Measurements from ENCODE around the gene CDRT4.

CDRT4 gene

DNA sequence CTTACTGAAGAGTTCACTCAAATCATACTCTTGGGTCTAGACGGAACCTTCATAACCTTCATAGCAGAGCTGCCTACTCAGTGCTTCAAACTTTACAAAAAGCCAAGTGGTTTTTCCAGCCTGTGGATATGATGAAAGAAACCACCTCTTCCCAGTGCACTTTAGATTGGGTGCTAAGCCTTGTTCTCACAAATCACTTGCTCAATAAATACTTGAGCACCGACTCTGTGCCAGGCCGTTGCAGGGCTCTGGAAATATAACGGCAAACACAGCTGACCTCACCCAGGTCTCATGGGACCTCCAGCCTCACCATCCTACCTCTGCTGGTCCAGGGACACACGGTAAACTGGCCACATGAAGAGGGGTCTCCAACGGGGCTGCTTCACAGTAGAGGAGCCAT lies 35.7 kb downstream of the CDRT4 start:
- DNase-seq (ENCODE audit: low read depth): no peak

GRCh38 chr17:15431196-15431595 lies 36.2 kb downstream of the CDRT4 start:
- no peak for DNase-seq (ENCODE audit: low read depth)

DNA sequence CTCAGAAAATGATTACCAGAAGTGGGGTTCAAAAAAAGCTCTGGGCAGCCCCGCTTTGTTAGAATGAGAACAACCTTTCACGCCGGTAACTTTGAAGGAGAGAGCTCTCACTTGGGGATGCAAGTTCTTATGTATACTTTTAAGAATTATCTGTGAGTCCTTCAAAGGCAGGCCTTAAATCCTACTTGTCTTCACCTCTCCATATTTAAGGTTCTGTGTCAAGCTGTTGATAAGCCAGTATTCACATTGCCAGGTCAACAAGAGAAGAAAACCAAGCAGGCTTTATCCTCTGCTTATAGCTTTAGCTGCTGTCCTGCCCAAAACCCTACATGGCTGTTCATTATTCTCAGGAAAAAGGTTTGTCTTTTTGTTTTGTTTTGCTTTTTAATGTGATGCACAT lies 42.9 kb downstream of the CDRT4 start:
- DNase-seq (ENCODE audit: low read depth): no peak

GRCh38 chr17:15422392-15422965 lies 44.9 kb downstream of the CDRT4 start:
- no peak for DNase-seq (ENCODE audit: low read depth)

DNA sequence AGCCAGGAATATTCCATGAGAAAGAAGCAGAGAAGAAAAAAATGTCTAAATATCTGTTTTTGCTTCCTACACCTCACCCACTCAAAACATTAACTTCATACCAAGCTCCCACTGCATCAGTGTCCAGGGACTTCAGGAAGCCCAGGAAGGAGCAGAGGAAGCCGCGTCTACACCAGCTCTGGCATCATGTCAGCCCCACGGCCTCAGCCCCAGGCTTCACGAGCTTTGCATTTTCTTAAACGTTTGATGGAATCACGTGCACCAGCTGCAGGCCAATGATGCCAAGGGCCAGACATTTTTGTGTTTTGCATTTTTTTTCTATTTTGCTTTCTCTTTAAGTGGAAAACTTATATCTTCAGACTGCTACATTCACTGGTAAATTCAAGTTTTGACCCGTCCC lies 48.6 kb downstream of the CDRT4 start:
- DNase-seq (ENCODE audit: low read depth): no peak

- DNase-seq (ENCODE audit: low read depth): no peak
These were observed 52.7 kb downstream of the CDRT4 start for GRCh38 chr17:15414532-15415306.

GRCh38 chr17:15413101-15413771 lies 54.2 kb downstream of the CDRT4 start:
- no peak for DNase-seq (ENCODE audit: low read depth)

DNA sequence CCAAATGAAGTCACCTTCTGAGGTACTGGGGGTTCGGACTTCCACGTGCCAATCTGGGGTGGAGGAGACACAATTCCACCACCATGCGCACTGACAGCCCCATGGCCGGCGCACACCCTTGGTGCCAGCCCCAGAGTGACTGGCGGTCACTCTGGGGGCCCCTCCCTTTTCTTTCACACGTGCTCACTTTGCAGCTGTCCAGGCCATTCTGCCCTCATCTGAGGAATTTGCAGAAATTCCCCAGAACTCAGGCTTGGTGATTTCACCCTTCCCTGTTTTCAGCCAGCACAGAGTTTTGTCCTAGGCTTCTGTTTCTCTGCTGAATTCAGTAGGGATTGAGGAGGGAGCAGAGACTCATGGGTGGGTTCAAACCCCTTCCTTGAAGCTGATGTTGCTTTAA lies 54.8 kb downstream of the CDRT4 start:
- no peak for DNase-seq (ENCODE audit: low read depth)

- DNase-seq (ENCODE audit: low read depth): no peak
These were observed 55.8 kb downstream of the CDRT4 start for GRCh38 chr17:15411384-15412198.

- no peak for DNase-seq (ENCODE audit: low read depth)
These were observed 57.6 kb downstream of the CDRT4 start for GRCh38 chr17:15409721-15410250.

GRCh38 chr17:15408803-15409202 lies 58.6 kb downstream of the CDRT4 start:
- DNase-seq (ENCODE audit: low read depth): no peak

- no peak for DNase-seq (ENCODE audit: low read depth)
These were observed 61.3 kb downstream of the CDRT4 start for GRCh38 chr17:15406081-15406480.

DNA sequence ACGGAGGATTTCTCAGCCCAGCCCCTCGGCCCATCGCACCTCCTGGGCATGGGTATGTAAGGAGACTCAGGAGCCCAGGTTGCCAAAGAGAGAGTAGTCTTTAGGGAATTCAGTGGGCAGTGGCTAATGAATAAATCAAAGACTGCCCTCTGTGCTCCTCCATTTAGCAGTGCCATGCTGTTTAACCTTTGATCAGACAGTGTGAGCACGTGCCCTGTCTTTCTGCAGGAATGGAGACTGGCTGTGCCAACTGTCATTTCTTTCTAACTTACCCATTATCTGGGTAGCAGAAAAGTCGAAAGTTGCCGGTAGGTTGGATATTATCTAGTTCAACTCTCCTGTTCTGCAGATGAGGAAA lies 62.4 kb downstream of the CDRT4 start:
- DNase-seq (ENCODE audit: low read depth): no peak

DNA sequence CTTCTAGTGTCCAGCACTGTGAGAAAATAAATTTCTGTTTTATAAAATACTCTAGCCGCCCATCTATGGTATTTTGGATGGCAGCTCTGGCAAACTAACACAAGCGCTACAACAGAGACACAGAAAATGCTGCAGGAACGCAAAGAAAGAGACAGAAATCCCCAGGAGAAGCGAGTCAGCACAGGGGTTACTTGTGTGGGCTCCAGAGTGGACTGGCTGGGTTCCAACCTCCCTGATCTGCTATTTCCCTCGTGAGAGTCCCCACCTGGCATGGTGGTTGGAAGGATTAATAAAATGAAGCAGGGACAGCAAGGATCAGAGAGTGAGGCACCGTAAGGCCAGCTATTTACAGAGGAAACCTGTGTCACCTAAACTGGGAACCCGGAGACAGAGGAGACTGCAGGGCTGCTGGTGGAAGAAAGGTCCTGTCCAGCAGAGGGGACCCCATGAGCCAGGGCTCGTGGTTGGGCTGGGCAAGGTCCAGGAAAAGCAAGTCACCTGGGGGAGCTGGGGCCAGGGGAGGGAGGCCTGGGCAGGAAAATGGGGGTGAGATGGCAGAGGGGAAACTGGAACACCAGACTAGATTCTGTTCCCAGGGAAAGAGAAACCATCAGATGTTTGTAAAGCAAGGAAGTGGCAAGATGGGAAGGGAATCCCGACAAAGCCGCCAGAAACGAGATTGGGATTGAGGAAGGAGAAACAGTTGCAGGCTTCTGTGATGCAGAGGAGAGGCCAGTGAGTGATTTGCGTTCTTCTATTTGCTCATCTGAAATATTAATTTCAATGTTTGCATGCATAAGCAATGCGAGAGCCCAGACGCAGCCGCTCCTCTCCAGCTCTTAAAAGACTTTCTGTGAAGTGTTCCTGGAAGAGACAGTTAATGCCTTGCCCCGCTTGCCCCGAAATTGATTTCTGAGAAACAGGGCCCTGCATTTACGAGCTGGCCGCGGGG lies 63.0 kb downstream of the CDRT4 start:
- DNase-seq (ENCODE audit: low read depth): no peak

DNA sequence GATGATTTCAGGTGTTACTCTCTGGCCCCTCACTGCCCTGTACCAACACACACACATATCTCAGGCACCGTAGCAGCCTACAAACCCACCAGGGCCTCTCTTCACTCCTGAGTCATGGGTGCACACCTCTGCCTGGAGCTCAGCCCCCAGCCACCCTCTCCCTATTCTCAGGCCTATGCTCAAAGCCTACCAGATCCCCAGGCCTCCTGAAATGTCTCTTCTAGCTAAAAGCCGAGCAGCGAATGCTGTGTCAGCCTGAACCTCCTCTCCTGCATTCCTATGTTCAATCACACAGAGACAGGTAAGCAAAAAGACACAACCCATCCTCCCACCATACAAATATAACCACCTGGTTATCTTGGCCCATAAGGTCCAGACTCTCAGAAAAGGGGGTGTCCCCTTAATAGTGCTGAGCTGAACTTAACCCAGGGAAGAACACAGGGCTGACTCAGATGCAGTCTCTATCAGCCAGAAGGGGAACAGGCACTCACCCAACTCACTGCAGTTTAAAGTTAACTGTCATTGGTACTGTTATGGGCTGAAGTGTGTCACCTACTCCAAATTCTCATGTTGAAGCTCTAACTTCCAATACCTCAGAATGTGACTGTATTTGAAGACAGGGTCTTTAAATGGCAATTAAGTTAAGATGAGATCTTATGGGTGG lies 64.0 kb downstream of the CDRT4 start:
- no peak for DNase-seq (ENCODE audit: low read depth)

DNA sequence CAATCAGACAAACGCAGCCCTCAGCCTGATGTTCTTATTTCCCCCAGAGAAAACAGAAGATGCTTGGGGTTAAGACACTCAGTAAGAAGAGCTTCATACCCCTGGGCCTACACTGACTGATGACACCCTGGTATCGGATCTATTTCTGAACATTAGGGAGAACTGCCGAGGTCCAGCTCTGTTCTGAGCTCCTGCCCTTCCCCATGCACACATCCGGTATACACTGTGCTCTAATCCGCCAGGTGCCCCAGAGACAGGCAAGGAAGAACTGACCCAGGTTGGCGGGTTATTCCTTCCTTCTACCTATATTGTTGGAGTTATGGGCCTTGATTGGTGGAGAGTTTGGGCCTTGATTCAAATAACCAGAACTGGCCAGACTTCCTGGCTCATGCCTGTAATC lies 68.0 kb downstream of the CDRT4 start:
- DNase-seq (ENCODE audit: low read depth): no peak

- no peak for DNase-seq (ENCODE audit: low read depth)
These were observed 68.6 kb downstream of the CDRT4 start for GRCh38 chr17:15398736-15399331.

DNA sequence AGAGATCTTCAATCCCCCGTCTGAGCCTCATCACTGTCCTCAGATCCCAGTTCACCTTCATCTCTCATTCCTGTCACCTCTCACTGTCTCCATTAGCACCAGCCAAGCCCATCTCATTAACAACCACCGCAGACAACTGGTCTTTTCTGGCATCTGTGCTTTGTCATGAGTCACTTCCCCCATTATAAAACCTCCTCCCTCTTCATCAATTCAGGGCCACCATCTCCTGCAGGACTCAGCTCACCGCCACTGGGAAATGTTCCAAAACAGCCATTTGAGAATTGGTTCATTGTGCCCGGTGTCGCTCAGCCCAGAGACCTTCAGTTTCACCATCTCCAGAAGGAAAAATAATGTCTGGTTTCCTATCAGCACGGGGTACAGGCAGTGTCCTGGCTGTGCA lies 69.1 kb downstream of the CDRT4 start:
- DNase-seq (ENCODE audit: low read depth): no peak

DNA sequence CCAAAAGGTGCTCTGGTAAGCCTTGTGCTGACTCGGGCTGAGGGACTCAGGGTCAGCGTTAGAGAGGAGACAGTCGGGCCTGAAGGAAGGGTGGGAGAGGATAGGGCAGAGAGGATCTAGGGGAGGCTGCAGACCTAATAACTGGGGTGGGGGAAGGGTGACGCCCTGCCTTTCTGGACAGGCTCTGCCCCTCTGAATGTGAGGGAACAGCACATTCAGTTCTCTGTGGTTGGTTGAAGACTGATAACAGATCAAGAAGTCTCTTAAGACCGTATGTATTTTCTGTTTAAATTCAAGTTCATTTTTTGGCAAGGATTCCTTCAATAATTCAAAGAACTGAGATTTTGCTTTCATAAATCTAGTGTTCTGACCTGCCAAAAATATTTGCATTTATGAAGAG lies 69.8 kb downstream of the CDRT4 start:
- DNase-seq (ENCODE audit: low read depth): no peak

DNA sequence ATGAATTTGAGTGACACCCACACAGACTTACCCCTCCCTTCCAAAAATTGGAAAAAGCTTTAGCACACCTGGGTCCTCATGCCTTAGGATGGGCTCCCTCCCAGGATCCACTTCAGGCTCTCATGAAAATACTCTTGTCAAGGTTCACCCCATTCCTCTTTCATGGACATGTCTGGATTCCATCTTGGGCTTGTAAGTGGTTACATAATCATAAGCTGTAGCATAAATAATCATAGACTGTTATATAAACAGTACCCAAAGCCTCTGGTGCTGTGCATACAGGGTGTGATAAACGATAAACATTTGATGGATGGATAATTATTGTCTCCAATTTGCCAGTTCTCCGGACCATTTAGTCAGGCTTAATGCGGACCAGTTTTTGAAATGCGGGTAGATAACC lies 72.3 kb downstream of the CDRT4 start:
- no peak for DNase-seq (ENCODE audit: low read depth)

All from stimulated activated CD8-positive, alpha-beta memory T cell treated with anti-CD3 and anti-CD28 coated beads, Interleukin-15, amount 100 ng/mL, for 1 hour (primary cell).